Fibroblast of pulmonary artery (primary cell): ENCODE data around the gene GLRA3.

ENCODE experiments used
- DNase-seq: peaks from one replicate; pipeline ENCODE4 v3.0.0-alpha.2; 2010; ENCODE audit warnings: low read depth
- H3K4me3 ChIP-seq: replicated peaks from 2 replicates; pipeline ENCODE4 v1.5.1; 2011; ENCODE audit warnings: low read depth, mild to moderate bottlenecking, control low read depth, low read length, moderate library complexity
- TF ChIP-seq, protein P1 (sequence below): IDR thresholded peaks from 2 replicates; pipeline ENCODE4 v1.5.1; 2011; ENCODE audit warnings: mild to moderate bottlenecking, control low read depth, low read length, inconsistent platforms; ENCODE audit errors: missing control alignments

GLRA3 gene

DNA sequence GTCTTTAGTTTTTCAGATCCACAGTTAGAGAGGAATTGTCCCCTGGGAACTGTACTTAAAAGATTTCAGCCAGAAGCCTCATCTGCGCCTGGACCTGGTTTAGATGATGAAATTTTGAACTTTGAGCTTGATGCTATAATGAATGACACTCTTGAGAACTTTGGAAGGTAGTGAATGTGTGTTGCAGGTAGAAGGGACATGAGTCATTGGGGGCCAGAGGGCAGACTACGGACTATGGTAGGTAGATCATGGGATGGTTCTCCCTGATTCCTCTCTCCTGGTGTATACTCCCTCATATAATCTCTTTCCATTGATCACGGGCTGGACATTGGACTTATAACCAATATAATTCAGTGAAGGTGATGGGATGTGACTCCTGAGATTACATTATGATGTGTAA is 38.9 kb upstream of the GLRA3 start:
- DNase-seq = no peak
- TF ChIP-seq, protein P1, sequence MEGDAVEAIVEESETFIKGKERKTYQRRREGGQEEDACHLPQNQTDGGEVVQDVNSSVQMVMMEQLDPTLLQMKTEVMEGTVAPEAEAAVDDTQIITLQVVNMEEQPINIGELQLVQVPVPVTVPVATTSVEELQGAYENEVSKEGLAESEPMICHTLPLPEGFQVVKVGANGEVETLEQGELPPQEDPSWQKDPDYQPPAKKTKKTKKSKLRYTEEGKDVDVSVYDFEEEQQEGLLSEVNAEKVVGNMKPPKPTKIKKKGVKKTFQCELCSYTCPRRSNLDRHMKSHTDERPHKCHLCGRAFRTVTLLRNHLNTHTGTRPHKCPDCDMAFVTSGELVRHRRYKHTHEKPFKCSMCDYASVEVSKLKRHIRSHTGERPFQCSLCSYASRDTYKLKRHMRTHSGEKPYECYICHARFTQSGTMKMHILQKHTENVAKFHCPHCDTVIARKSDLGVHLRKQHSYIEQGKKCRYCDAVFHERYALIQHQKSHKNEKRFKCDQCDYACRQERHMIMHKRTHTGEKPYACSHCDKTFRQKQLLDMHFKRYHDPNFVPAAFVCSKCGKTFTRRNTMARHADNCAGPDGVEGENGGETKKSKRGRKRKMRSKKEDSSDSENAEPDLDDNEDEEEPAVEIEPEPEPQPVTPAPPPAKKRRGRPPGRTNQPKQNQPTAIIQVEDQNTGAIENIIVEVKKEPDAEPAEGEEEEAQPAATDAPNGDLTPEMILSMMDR = no peak
- H3K4me3 ChIP-seq = no peak overlapping the region

DNA sequence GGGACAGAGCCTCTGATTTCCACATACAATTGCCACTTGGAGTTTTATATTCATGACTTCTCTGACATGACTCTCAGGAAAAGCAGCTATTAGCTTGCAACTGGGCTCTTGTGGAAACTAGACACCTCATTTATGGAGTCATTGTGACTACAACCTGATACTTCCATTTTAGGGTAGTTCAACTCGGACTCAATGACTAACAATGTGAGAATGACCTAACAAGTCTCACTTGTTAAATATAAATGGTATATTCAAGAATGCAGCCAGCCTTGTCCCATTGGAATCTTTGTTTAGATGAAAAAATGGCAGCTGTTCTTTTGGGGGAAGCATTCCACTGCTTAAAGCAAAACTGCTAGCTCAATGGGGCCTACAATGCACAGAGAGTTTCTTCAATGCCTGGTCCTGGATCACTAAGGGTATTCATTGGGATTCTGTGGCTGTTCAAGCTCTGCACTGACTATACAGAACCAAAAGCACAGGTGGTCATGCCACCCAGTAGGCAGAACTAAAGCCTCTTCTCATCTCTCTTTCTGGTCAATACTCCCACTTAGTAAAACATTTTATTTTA is 36.5 kb upstream of the GLRA3 start:
- TF ChIP-seq, protein P1 = no peak
- no peak for DNase-seq
- H3K4me3 ChIP-seq = no peak overlapping the region

DNA sequence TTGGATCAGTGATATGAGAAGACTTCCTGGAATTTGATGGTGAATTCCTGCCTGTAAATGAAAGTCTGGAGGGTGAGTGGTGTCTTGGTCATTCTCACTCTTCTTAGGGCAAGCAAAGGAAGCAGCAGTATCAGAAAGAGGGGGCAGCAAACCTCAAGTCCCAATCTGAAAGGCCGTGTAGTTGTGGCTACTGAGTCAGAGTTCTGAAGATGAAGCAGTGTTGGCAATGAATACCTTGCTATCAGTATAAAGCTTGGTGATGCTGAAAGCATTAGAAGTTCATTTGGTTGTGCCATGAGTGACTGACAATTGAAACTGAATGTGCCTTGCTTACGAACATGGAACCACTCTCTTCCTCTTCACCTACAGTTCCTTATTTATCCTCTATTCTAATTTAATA is 35.0 kb upstream of the GLRA3 start:
- TF ChIP-seq, protein P1 = no peak
- H3K4me3 ChIP-seq = no peak overlapping the region
- DNase-seq = no peak

DNA sequence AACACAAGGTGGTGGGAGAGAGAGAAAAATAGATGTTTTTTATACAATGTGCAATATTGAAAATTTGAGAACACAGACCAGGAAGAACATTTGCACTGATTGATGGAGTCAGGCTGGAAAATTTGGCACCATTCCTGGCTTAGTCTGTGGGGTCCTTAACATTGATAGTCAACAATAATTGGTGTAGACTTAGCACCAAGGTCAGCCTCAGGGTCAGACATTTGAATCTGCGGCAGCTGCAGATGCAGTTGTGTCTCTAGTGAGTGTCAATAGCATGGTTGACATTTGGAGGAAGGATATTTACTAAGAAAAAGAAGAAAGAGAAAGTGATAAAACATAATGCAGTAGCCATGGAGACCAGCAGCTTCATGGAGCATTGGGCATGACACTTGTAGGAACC is 31.5 kb upstream of the GLRA3 start:
- TF ChIP-seq, protein P1 = no peak
- no peak overlapping the region for H3K4me3 ChIP-seq
- no peak for DNase-seq

DNA sequence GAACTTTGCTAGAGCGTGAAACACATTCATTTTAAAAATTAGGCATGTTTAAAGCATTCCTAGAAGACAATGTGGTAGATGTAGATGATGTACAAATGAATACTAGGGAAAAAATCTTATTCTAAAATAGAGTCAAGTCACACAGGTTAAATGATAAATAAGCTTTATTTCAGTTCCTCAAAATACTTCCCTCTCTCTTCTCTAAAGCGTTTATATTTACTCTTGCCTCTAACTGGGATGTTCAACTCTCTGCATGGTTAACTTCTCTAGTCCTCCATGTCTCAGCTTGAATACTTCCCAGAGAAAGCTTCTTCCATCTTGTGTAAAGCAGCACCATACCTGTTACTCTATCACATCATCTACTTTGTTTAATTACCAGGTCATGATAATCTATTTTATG is 30.9 kb upstream of the GLRA3 start:
- DNase-seq = no peak

DNA sequence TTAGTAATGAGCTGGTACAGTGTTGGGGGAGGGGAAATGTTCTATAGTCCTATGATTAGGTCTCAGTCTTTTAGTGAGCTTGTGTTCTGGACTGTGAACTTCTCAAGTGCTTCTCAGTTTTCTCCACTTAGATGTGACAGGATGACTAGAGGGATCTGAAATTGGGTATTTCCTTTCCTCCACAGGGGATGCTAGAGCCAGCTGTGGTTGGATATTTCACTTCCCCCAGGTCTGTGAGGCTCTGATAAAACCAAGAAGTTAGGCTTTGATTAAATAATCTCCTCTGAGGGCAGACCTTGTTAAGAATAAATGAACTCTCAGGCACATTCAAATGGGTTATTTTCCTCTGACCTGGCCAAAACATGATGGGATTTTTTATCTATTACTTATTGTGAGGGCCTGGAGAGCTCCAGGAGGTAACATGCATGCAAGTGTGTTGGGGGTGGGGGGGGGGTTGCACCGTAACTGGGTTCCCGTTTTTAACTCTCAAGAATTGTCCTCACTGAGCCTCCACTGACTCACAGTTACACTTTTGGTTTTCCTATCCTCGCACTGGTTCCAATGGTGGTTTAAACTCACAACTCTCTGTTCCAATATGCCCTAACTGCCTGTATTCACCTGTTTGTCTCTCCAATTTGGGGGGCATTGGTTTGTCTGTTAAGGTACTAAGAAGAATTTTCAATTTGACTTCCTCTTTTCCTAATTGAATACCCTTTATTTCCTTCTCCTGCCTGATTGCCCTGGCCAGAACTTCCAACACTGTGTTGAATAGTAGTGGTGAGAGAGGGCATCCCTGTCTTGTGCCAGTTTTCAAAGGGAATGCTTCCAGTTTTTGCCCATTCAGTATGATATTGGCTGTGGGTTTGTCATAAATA is 28.1 kb upstream of the GLRA3 start:
- DNase-seq = no peak
- H3K4me3 ChIP-seq = no peak overlapping the region
- TF ChIP-seq, protein P1 = no peak

More for the DNA sequence above, 30.9 kb upstream of the GLRA3 start:
- H3K4me3 ChIP-seq = no peak overlapping the region
- TF ChIP-seq, protein P1 = no peak
